ENCODE data around the gene IL36B.

Gene IL36B

GRCh38 chr2:113075030-113075429 is 22.4 kb upstream of the IL36B start:
- no peak for DNase-seq

- no peak for DNase-seq
These were observed 20.7 kb upstream of the IL36B start for GRCh38 chr2:113073325-113073834.

GRCh38 chr2:113072584-113072983 is 19.9 kb upstream of the IL36B start:
- DNase-seq = no peak

GRCh38 chr2:113070606-113070975 is 17.9 kb upstream of the IL36B start:
- no peak for DNase-seq

- no peak for DNase-seq
These were observed 17.3 kb upstream of the IL36B start for GRCh38 chr2:113069676-113070605.

- DNase-seq = no peak
These were observed 16.2 kb upstream of the IL36B start for GRCh38 chr2:113068706-113069485.

- no peak for DNase-seq
These were observed 15.6 kb upstream of the IL36B start for GRCh38 chr2:113068249-113068648.

GRCh38 chr2:113067681-113068080 is 15.0 kb upstream of the IL36B start, which contains the start of gene IL1F10:
Gene IL1F10 (plus strand): TSS chr2:113067970. CDS start chr2:113072739, 4,769 bp downstream.
- DNase-seq = no peak

GRCh38 chr2:113064898-113065297 is 12.2 kb upstream of the IL36B start:
- no peak for DNase-seq

- no peak for DNase-seq
These were observed 11.6 kb upstream of the IL36B start for GRCh38 chr2:113064281-113064680.

GRCh38 chr2:113061896-113062770 is 9.5 kb upstream of the IL36B start:
- no peak for DNase-seq

- no peak for DNase-seq
These were observed 8.6 kb upstream of the IL36B start for GRCh38 chr2:113061241-113061640.

- DNase-seq = no peak
These were observed 8.1 kb upstream of the IL36B start for GRCh38 chr2:113060796-113061195.

GRCh38 chr2:113060396-113060795 is 7.7 kb upstream of the IL36B start:
- no peak for DNase-seq

GRCh38 chr2:113058998-113059960 is 6.6 kb upstream of the IL36B start, which contains the start of gene IL36RN:
Gene IL36RN (plus strand): TSS chr2:113059198. CDS start chr2:113059439, 241 bp downstream.
- DNase-seq = no peak

GRCh38 chr2:113058411-113058994 is 5.8 kb upstream of the IL36B start:
- no peak for DNase-seq

- no peak for DNase-seq
These were observed 4.5 kb upstream of the IL36B start for GRCh38 chr2:113057117-113057516.

- DNase-seq = no peak
These were observed 3.9 kb upstream of the IL36B start for GRCh38 chr2:113056521-113056920.

- DNase-seq = no peak
These were observed 1.4 kb upstream of the IL36B start for GRCh38 chr2:113054066-113054465.

GRCh38 chr2:113053666-113054065 is 999 bp upstream of the IL36B start:
- no peak for DNase-seq

Measured in CD4-positive, alpha-beta T cell treated with Interleukin-10 for 1 hour (primary cell).